GM12872 (cell line): ENCODE measurements around the gene PLCB4.

ENCODE experiments used
- CTCF ChIP-seq: IDR thresholded peaks from 3 replicates; pipeline ENCODE4 v1.5.1; 2011; ENCODE audit warnings: low read depth, mild to moderate bottlenecking, low read length, moderate library complexity; ENCODE audit not compliant: insufficient read depth

Gene PLCB4

GRCh38 chr20:9130521-9130920 lies 61.6 kb downstream of the PLCB4 start:
- no peak for TF ChIP-seq CTCF

DNA sequence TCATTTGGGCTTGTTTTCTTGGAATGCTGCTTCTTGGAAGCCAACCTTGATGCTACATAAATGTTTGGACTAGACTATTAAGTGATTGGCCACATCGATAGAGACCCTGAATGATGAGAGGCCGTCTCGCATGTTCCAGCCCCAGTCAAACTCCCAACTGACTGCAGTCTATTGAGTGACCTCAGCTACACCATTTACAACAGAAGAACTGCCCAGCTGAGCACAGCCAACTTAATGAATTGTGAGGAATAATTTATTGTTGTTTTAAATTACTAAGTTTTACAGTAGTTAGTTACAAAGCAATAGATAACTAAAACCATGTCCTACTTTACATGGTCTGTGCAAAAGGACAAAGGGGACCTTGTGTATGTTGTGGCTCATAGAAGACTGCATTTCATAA lies 63.0 kb downstream of the PLCB4 start:
- no peak for TF ChIP-seq CTCF

- TF ChIP-seq CTCF = no peak
Measured at GRCh38 chr20:9134346-9134745, 65.5 kb downstream of the PLCB4 start.

GRCh38 chr20:9136114-9136513 lies 67.2 kb downstream of the PLCB4 start:
- no peak for TF ChIP-seq CTCF

DNA sequence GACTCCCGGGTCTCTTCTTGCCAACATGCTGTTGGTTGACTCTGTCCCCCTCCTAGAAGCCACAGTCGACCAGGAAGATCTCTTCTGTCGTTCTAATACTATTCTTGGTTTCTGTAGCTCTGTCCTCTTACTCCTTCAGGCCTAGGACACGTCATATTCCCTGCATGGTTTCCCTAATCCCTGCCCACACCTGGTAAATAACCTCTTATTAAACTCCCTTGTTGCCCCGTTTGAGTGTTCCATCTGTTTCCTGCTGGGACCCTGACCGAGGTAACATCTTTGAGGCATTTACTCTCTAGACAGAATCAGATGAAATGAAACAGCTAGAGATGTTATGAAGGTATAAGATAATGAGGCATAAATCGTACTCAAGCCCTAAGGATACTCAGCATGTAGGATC lies 68.1 kb downstream of the PLCB4 start:
- no peak for TF ChIP-seq CTCF

GRCh38 chr20:9139106-9139833 lies 70.4 kb downstream of the PLCB4 start:
- TF ChIP-seq CTCF = no peak

GRCh38 chr20:9140162-9140760 lies 71.4 kb downstream of the PLCB4 start:
- TF ChIP-seq CTCF = no peak
